IPS-18c (cell line): ENCODE measurements around the gene TAS2R43.
"Not testable (repeated sequence)": the region's sequence is repeated elsewhere in the genome, so short reads cannot be mapped to it uniquely, and the experiment has no call there.

ENCODE experiments used
- H3K4me3 ChIP-seq: 2 replicates; pipeline ENCODE4 v1.7.0; 2013; ENCODE audit warnings: low read depth, mild to moderate bottlenecking, low read length, moderate library complexity; ENCODE audit not compliant: insufficient read depth
- H3K9me3 ChIP-seq: one replicate; pipeline ENCODE4 v1.6.1; 2013; ENCODE audit warnings: mild to moderate bottlenecking, low read length, moderate library complexity; ENCODE audit not compliant: control insufficient read depth, insufficient read depth

TAS2R43 gene

DNA sequence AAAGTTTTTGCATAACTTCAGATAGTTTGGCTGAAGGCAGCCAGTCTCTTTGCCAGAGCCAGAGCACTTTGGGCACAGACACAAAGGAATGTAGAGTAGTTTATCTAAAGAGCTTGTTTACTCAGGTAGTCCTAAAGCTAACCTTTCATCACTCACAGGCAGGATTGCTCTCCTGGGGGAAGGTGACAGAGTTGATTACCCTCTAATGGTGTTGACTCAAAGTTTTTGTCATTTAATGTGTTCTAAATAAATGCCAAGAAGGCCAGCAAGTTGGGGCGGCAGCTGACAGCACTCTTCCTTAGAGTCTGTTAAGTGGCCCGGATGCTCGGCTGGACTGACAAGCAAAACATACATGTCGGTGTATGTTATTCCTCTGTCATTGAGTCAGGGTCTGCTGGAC, 20.7 kb downstream of the TAS2R43 start:
- Histone ChIP-seq H3K4me3 (no peak overlapping the region), H3K9me3 (no peaks in the 10 kb centered on the region)

DNA sequence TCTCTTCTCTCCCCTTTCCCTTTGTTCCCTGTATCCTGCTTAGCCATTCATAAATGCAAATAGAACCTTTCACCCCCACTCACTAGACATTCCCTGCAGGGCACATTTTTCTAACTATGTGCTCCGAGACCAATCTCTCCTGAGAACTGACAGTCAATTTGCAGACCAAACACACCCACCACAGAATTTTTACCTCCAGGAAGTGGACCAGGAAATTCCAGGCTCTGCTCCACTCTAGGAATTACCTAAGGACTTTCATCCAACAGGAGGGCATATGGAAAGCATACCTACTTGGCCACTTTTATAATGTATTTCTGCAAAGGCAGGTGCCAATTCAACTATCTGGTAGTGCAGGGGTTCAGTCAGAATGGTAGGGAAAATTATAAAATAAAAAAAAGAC, 21.1 kb downstream of the TAS2R43 start:
- Histone ChIP-seq H3K9me3 (no peaks in the 10 kb centered on the region), H3K4me3 (no peak overlapping the region)

DNA sequence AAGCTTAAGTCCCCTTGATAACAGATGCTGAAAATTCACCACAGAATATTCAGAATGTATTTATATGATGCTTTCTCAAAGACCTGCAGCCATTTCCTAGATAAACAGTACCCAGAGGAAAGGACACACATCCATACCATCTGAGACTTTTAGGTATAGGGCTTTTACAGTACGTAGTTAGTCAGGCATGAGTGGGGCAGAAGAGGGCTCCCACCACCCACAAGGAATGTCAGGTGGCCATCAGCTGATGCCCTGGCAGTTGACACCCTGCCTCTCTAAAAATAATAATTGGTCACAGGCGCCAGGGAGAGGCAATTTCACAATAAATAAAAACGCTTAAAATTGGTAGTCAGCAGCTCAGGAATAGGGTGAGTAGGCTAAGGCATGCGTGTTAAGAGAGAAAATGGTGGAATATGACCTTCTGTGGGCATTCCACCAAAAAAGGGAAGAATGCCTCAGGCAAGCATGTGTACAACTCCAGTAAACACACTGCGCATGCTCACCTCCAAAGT, 22.2 kb downstream of the TAS2R43 start:
- no peaks in the 10 kb centered on the region for H3K9me3 ChIP-seq

DNA sequence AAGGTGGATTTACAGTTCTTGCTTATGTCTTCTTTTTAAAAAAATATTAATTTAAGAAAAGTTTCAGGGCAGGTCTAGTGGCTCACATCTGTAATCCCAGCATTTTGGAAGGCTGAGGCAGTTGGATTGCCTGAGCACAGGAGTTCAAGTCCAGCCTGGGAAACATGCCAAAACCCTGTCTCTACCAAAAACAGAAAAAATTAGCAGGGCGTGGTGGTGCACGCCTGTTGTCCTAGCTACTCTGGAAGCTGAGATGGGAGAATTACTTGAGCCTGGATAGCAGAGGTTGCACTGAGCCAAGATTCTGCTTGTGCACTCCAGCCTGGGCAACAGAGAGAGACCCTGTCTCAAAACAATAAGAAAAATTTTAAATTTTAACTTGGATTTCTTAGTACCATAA, 24.6 kb downstream of the TAS2R43 start:
- Histone ChIP-seq H3K4me3 (no peak overlapping the region), H3K9me3 (no peaks in the 10 kb centered on the region)

More for the DNA sequence above, 22.2 kb downstream of the TAS2R43 start:
- no peak overlapping the region for H3K4me3 ChIP-seq

DNA sequence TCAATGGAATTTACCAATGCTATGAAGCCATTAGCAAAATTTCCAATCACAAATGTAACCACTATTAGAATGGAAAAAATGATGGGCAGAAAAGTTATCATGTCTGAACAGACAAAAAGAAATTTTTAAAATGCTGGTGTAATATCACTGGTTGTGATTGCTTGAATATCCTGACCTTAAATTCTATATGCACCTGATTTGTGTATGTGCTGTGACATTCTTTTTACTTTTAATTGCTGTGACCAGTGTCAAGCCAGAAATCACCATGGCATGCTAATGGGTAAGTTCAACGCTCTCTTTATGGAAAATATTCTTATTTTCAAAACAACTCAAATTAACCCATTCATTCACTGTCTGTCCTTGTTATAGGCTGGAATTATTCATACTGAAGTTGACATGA, 29.9 kb downstream of the TAS2R43 start, which contains the start of gene TAS2R46:
TAS2R46 (minus strand) TSS at position 101 of the 400 bp plus-strand sequence; CDS start at position 101, 0 bp downstream.
- not testable (repeated sequence) for H3K9me3 ChIP-seq, H3K4me3 ChIP-seq

DNA sequence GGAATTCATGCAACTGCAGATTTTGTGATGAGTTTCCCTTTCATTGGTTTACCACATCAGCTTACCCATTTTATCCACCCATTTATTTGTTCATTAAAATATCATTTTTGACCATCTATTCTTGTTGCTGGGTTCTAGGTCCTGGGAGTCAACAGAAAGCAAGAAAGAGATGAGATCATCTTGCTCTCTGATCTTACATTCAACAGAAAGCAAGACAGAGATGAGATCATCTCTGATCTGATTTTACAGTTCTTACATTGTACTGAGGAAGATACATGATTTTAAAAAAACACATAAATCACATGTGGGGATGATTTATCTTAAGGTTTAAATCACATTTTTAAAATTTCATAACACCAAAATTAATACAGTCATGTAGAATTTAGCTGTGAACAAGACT, 32.3 kb downstream of the TAS2R43 start:
- Histone ChIP-seq H3K4me3 (no peak overlapping the region), H3K9me3 (no peaks in the 10 kb centered on the region)

DNA sequence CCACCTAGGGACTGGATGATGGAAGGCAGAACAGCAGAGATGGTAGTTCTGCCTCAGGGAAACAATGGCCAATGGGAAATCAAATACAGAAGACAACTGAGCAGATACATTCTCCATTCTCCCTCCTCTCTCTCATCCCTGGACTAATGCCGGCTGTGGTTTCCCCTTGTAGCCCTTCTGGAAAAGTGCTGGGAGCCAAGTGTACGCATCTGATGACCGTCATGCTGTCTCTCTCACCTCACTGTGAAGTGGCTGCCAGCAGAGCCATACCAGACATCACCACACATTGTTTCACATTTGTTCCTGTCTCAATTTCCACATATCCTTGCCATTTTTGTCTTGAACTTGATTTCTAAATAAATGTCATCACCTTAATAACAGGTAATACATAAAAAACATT, 33.1 kb downstream of the TAS2R43 start:
- Histone ChIP-seq H3K4me3 (no peak overlapping the region), H3K9me3 (no peaks in the 10 kb centered on the region)

DNA sequence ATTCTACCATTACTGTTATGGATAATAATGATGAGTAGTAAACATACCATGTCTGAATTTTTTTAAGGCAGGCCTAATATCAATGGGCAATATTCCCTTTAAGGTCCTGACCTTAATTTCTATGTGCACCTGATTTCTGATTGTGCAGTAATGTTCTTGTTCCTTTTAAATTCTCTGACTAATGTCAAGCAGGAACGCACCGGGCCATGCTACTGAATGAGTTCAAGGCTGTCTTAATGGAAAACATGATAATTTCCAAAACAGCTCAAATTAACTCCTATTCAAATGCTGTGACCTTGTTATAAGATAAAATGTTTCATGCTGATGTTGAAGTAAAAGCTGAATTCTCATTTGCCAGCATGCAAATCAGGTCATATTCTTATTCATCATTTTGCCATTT, 36.8 kb downstream of the TAS2R43 start:
- peaks cover 3% of the 10 kb centered on the region for H3K9me3 ChIP-seq
- H3K4me3 ChIP-seq: no peak overlapping the region

DNA sequence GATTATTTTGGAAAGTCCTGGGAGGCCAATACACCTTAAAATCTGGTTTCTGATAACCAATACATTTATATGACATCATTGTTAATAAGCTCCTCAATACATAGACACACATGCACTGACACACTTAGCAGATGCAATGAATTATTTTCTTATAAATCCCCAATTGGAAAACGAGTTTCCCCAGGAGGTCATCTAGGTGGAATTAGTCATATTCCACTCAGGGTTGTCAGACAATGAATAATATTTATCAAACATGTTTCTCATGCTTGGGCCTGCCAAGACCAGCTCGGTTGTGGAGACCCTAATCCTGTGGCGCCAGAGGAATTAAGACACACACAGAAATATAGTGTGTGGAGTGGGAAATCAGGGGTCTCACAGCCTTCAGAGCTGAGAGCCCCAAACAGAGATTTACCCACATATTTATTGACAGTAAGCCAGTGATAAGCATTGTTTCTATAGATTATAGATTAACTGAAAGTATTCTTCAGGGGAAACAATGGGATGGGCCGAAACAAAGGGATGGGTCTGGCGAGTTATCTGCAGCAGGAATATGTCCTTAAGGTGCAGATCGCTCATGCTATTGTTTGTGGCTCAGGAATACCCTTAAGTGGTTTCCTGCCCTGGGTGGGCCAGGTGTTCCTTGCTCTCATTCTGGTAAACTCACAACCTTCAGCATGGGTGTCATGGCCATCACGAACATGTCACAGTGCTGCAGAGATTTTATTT, 42.1 kb downstream of the TAS2R43 start:
- H3K4me3 ChIP-seq, H3K9me3 ChIP-seq: not testable (repeated sequence)

DNA sequence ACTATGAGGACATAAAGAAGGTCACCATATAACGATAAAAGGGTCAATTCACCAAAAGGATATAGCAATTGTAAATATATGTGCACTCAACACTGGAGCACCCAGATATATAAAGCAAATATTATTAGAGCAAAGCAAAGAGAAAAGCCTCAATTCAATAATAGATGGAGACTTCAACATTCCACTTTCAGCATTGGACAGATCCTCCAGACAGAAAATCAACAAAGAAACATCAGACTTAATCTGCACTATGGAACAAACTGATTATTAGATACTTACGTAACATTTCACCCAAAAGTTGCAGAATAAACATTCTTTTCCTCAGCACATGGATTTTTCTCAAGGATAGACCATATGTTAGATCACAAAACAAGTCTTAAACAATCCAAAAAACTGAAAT, 50.7 kb downstream of the TAS2R43 start:
- H3K9me3 ChIP-seq, H3K4me3 ChIP-seq: not testable (repeated sequence)
